Measurements from ENCODE around the gene TRMT10A. TPM values are rescaled to one million over a fixed set of nuclear protein-coding genes. Genes with fewer than 3 reads are reported as not detected.
"Not testable (repeated sequence)": the region's sequence is repeated elsewhere in the genome, so short reads cannot be mapped to it uniquely, and the experiment has no call there.

TRMT10A gene
- total RNA-seq, 2 donors from 2014 or later: 2.1 to 2.6 TPM

DNA sequence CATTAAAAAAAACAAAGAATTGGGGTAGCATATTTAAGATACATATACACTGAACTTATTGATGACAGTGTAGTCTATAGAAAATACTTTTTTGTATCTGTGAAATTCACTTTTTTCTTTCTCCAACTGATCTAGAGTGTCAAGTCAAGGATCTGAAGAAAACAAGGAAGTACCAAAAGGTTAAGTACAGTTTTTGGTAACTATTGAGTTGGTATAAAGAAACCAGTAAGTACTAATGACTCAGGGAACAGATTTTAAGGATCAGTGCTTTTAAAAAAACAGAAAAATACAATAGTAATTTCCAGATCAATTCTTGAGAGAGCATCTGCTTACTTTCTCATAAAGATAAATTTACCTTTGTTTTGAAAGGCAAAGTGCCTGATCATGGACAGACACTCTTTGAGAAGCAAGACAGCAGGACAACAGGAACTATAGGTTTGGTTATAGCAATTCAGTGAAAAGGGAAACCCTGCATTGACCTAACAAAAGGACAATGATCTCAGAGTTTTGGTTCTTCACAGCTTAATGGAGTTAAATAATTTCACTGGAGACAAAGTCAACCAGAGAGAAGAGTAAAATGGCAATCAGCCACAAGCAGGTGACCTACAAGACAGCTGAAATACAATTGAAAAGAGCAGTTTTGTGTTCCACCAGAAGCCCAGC lies 23.4 kb downstream of the TRMT10A start:
- TF ChIP-seq, protein P1, sequence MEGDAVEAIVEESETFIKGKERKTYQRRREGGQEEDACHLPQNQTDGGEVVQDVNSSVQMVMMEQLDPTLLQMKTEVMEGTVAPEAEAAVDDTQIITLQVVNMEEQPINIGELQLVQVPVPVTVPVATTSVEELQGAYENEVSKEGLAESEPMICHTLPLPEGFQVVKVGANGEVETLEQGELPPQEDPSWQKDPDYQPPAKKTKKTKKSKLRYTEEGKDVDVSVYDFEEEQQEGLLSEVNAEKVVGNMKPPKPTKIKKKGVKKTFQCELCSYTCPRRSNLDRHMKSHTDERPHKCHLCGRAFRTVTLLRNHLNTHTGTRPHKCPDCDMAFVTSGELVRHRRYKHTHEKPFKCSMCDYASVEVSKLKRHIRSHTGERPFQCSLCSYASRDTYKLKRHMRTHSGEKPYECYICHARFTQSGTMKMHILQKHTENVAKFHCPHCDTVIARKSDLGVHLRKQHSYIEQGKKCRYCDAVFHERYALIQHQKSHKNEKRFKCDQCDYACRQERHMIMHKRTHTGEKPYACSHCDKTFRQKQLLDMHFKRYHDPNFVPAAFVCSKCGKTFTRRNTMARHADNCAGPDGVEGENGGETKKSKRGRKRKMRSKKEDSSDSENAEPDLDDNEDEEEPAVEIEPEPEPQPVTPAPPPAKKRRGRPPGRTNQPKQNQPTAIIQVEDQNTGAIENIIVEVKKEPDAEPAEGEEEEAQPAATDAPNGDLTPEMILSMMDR (IDR thresholded peaks at IDR 0.05): no peak
- Histone ChIP-seq H3K27me3 (no peaks in the 10 kb centered on the region), H3K27ac (no peak overlapping the region), H3K4me1 (no peaks in the 10 kb centered on the region), H3K9me3 (peaks cover 0 to 7% of the 10 kb centered on the region in 2 donors), H3K36me3 (no peaks in the 10 kb centered on the region), H3K4me3 (no peak overlapping the region)
- no peak for DNase-seq (ENCODE audit: low spot score)

DNA sequence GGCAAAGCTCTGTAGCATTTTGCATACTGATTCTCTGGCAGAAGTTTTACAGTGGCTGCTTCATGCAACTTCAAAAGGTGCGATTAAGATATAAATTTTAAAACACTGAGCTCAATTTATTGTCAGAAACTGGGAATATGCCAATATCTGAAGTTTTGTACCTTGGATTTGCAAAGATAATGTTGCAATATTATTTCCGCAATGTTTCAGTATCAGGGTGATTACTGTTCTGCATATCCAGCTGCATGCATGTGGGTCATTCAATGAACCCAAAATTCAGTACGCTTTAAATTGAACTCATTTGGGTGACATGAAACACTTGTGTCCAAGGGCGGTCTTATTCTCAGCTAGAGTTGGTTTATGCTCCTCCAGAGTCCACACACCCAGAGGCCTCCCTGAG lies 26.2 kb downstream of the TRMT10A start:
- DNase-seq (ENCODE audit: low spot score): no peak
- Histone ChIP-seq H3K36me3 (no peaks in the 10 kb centered on the region), H3K4me3 (no peak overlapping the region), H3K4me1 (no peaks in the 10 kb centered on the region), H3K9me3 (no peaks in the 10 kb centered on the region), H3K27me3 (no peaks in the 10 kb centered on the region), H3K27ac (no peak overlapping the region)
- TF ChIP-seq, protein P1 (IDR thresholded peaks at IDR 0.05): no peak

DNA sequence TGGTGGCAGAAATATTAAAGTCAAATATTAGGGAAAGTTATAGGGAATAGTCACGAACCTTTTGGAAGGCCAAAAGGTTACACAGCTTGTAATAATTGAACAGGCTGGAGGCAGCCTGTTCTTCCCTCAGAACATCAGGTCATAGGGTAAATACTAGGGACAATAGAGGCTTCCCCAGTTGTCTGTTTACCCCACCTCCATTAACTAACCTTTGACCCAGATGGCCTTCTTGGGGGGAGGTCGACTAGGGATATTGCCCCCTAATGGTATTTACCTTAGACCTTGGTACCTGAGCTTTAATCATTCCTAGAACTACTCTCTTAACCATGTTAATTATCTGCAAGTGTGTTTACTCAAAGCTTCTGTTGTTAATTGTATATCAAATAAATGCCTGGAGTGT lies 27.0 kb downstream of the TRMT10A start:
- TF ChIP-seq, protein P1 (IDR thresholded peaks at IDR 0.05): no peak
- no peak overlapping the region for H3K4me3 ChIP-seq
- H3K4me1 ChIP-seq: no peaks in the 10 kb centered on the region
- no peaks in the 10 kb centered on the region for H3K27me3 ChIP-seq
- no peaks in the 10 kb centered on the region for H3K9me3 ChIP-seq
- no peak for DNase-seq (ENCODE audit: low spot score)
- H3K27ac ChIP-seq: no peak overlapping the region
- no peaks in the 10 kb centered on the region for H3K36me3 ChIP-seq

DNA sequence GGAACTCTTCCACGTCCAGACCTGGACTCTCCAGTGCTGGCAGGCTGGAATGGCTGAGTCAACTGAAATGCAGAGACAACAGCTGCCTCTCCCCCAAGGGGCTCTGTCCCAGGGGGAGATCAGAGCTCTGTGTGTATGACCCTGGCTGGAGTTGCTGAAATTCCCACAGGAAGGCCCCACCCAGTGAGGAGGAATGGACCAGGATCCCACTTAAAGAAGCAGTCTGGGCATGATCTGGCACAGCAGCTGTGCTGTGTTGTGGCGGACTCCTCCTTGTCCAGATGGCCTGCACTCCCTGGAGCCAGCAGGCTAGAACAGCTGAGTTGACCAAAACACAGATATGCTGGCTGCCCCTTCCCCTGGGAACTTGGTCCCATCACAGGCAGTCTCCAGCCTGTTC lies 27.6 kb downstream of the TRMT10A start:
- Histone ChIP-seq H3K27me3 (no peaks in the 10 kb centered on the region), H3K4me1 (no peaks in the 10 kb centered on the region), H3K27ac (no peak overlapping the region), H3K36me3 (no peaks in the 10 kb centered on the region), H3K4me3 (no peak overlapping the region), H3K9me3 (no peaks in the 10 kb centered on the region)
- DNase-seq (ENCODE audit: low spot score): no peak
- TF ChIP-seq, protein P1 (IDR thresholded peaks at IDR 0.05): no peak

DNA sequence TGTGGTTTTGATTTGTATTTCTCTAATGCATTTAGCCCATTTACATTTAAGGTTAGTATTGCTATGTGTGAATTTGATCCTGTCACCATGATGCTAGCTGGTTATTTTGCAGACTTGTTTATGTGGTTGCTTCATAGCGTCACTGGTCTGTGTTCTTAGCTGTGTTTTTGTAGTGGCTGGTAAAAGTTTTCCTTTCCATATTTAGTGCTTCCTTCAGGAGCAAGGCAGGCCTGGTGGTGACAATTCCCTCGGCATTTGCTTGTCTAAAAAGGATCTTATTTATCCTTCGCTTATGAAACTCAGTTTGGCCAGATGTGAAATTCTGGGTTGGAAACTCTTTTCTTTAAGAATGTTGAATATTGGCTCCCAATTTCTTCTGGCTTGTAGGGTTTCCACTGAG lies 29.1 kb downstream of the TRMT10A start:
- not testable (repeated sequence) for H3K4me3 ChIP-seq; H3K36me3 ChIP-seq; H3K27me3 ChIP-seq; H3K27ac ChIP-seq; H3K4me1 ChIP-seq; H3K9me3 ChIP-seq; DNase-seq (ENCODE audit: low spot score)

DNA sequence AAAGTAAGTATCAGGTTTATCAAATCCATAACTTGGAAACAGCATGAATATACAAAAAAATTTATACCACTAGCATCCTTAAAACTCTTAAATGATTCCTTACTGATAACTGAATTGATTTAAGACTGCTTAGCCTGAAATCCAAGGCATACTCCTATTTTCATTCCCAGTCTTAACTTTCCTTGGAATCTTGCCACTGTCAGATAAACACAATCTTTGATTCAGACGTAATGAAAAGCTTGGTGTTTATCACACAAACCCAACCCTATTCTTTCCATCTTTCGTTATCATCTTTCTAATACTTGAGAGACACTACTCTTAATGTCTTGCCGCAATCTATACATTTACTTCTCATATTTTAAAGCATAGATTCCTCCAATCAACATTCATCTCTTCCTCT lies 33.9 kb downstream of the TRMT10A start:
- DNase-seq (ENCODE audit: low spot score): no peak
- Histone ChIP-seq H3K27ac (no peak overlapping the region), H3K27me3 (no peaks in the 10 kb centered on the region), H3K4me3 (no peak overlapping the region), H3K9me3 (no peaks in the 10 kb centered on the region), H3K4me1 (no peaks in the 10 kb centered on the region), H3K36me3 (no peaks in the 10 kb centered on the region)
- TF ChIP-seq, protein P1 (IDR thresholded peaks at IDR 0.05): no peak
